ENCODE data around the gene FCRL1. TPM values are rescaled to one million over a fixed set of nuclear protein-coding genes. Genes with fewer than 3 reads are reported as not detected.

The FCRL1 gene
- total RNA-seq, 3 donors from 2014 or later = 0.32 TPM; not detected in 2

DNA sequence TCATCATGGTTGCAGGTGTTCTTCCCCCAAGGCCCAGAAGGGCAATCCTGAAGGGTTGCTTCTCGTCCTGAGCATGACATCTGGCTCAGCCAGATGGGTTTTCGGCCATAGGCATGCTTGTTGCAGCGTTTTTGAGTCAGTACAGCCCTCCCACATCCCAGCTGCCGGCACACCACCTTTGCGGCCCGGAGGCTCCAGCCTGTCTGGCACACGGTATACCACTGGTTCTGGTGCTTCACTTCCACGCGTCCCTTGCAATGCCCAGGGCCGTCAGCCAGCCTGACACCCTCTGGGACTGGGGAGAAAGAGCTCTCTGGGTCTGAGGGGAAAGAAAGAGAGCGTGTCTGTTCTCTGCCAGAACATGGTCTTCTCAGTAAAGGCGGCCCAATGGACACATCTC lies 14.5 kb upstream of the FCRL1 start:
- Histone ChIP-seq H3K4me1 (no peaks in the 10 kb centered on the region), H3K4me3 (no peak overlapping the region), H3K27ac (no peak overlapping the region), H3K27me3 (peaks cover 0 to 5% of the 10 kb centered on the region in 2 donors), H3K9me3 (no peaks in the 10 kb centered on the region), H3K36me3 (no peaks in the 10 kb centered on the region)
- no peak for DNase-seq (ENCODE audit: low spot score in 2 of 2)
- intact Hi-C loops (cut with DNase I; ENCODE audit: low total_unique reads) = no loop called here
- TF ChIP-seq POLR2A (IDR thresholded peaks at IDR 0.05) (no peak), POLR2AphosphoS5 (IDR thresholded peaks at IDR 0.05) (no peak)
- TF ChIP-seq, protein P1, sequence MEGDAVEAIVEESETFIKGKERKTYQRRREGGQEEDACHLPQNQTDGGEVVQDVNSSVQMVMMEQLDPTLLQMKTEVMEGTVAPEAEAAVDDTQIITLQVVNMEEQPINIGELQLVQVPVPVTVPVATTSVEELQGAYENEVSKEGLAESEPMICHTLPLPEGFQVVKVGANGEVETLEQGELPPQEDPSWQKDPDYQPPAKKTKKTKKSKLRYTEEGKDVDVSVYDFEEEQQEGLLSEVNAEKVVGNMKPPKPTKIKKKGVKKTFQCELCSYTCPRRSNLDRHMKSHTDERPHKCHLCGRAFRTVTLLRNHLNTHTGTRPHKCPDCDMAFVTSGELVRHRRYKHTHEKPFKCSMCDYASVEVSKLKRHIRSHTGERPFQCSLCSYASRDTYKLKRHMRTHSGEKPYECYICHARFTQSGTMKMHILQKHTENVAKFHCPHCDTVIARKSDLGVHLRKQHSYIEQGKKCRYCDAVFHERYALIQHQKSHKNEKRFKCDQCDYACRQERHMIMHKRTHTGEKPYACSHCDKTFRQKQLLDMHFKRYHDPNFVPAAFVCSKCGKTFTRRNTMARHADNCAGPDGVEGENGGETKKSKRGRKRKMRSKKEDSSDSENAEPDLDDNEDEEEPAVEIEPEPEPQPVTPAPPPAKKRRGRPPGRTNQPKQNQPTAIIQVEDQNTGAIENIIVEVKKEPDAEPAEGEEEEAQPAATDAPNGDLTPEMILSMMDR (IDR thresholded peaks at IDR 0.05) = no peak

DNA sequence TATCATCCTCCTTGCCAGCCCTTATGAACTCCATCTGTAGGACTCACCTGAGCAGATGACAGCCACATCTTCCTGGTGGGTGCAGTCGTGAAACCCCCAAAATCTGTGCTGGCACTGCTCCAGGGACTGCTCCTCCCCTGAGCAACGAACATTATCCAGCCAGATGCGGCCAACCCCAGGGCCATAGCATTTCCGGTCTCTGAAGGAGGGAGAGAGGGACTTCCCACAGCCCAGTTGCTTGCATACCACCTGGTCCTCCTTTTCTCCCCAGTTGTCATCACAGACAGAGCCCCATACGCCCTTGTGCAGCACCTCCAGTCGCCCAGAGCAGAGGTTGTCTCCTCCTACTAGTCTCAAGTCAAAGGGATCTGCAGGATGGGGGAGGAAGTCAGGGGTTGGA lies 13.2 kb upstream of the FCRL1 start:
- intact Hi-C loops (cut with DNase I; ENCODE audit: low total_unique reads) = no loop called here
- H3K4me3 ChIP-seq = no peak overlapping the region
- TF ChIP-seq POLR2AphosphoS5 (IDR thresholded peaks at IDR 0.05) (no peak), POLR2A (IDR thresholded peaks at IDR 0.05) (no peak)
- TF ChIP-seq, protein P1 (IDR thresholded peaks at IDR 0.05) = no peak
- DNase-seq (ENCODE audit: low spot score in 2 of 2) = no peak
- no peaks in the 10 kb centered on the region for H3K9me3 ChIP-seq
- peaks cover 0 to 5% of the 10 kb centered on the region in 2 donors for H3K27me3 ChIP-seq
- H3K36me3 ChIP-seq = no peaks in the 10 kb centered on the region
- no peak overlapping the region for H3K27ac ChIP-seq
- H3K4me1 ChIP-seq = no peaks in the 10 kb centered on the region

DNA sequence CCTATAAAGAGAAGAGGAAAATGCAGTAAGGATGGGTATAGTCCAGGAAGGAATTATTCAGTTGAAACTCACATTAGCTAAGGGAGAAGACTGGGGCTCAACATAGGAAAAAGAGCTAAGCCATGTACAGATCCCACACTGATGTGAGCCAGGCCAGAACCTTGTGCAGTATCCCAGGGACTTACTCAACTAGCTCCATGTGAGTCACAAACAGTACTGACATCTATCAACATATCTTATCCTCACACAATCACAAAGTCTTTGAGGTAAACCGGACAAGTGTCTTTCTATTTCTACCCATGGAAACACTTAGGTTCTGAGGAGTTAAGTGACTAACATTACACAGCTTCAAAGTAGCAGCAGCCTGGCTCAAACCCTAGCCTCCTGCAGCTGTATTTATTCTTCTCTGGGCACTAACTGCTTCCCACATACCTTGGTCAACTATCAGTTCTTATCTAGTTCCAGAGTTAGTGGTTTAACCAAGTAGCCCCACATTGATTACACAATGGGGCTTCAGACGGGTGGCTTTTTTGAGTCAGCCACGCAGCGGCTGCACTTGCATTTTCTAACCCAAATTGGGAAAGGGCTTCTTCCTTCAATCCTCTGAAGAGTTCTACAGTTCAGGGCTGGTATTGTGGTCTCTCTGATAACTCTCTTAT lies 12.2 kb upstream of the FCRL1 start:
- DNase-seq (ENCODE audit: low spot score in 2 of 2) = no peak
- Histone ChIP-seq H3K27ac (no peak overlapping the region), H3K27me3 (peaks cover 0 to 5% of the 10 kb centered on the region in 2 donors), H3K9me3 (no peaks in the 10 kb centered on the region), H3K4me1 (no peaks in the 10 kb centered on the region), H3K36me3 (no peaks in the 10 kb centered on the region), H3K4me3 (no peak overlapping the region)
- intact Hi-C loops (cut with DNase I; ENCODE audit: low total_unique reads) = no loop called here
- TF ChIP-seq POLR2AphosphoS5 (IDR thresholded peaks at IDR 0.05) = no peak

DNA sequence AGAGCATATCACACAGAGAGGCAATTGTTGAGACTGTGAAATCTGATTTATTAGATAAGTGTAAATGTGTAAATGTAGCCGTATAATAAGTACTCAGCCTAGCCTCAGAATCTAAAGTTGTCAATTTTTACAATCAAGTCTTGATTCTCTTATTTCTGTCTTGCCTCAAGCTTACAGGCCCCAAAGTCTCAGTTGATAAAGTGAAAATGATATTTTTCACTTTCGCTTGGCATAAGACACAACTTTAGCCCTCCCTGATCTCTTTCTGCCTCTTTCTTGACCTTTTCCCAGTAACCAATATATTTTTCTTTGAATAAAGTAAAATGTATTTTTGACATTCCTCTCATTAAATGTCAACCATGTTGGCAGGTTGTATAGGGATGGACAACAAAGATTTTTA lies 11.0 kb upstream of the FCRL1 start:
- Histone ChIP-seq H3K36me3 (no peaks in the 10 kb centered on the region), H3K27me3 (peaks cover 0 to 3% of the 10 kb centered on the region in 2 donors), H3K4me3 (no peak overlapping the region), H3K9me3 (no peaks in the 10 kb centered on the region), H3K27ac (no peak overlapping the region), H3K4me1 (no peaks in the 10 kb centered on the region)
- intact Hi-C loops (cut with DNase I; ENCODE audit: low total_unique reads) = no loop called here
- no peak for DNase-seq (ENCODE audit: low spot score in 2 of 2)
- TF ChIP-seq POLR2A (IDR thresholded peaks at IDR 0.05) = no peak
- no peak for TF ChIP-seq POLR2AphosphoS5 (IDR thresholded peaks at IDR 0.05)
- TF ChIP-seq, protein P1 (IDR thresholded peaks at IDR 0.05) = no peak

DNA sequence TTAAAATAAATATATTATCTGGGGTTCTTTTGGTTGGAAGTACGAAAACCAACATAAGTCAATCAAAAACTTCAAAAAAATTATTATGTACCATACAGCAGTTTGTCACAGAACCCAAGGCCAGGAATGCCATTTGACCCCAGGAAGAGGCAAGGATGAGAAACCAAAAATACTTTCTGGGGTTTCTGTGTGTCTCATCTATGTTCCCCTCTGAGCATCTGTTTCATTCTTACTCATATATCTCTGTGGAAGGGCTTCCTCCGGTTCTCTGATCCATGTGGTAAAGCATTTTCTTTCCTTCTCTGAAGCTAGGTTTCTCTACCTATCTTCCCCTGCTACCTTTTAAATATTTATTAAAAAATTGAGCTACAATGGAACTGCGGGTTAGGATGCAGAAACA lies 9.8 kb upstream of the FCRL1 start:
- no peaks in the 10 kb centered on the region for H3K27me3 ChIP-seq
- no peaks in the 10 kb centered on the region for H3K9me3 ChIP-seq
- H3K27ac ChIP-seq = no peak overlapping the region
- no peak for DNase-seq (ENCODE audit: low spot score in 2 of 2)
- no peak overlapping the region for H3K4me3 ChIP-seq
- no peaks in the 10 kb centered on the region for H3K4me1 ChIP-seq
- no peak for TF ChIP-seq POLR2AphosphoS5 (IDR thresholded peaks at IDR 0.05)
- no peak for TF ChIP-seq POLR2A (IDR thresholded peaks at IDR 0.05)
- TF ChIP-seq, protein P1 (IDR thresholded peaks at IDR 0.05) = no peak
- no peaks in the 10 kb centered on the region for H3K36me3 ChIP-seq
- intact Hi-C loops (cut with DNase I; ENCODE audit: low total_unique reads) = no loop called here

All from breast epithelium (tissue), 4 donors.